Forelimb muscle (tissue), 1 donor: ENCODE data around the gene SMIM22. TPM values are rescaled to one million over a fixed set of nuclear protein-coding genes. Genes with fewer than 3 reads are reported as not detected.

ENCODE experiments used
- DNase-seq: peaks from one replicate; pipeline ENCODE4 v3.0.0-alpha.2; 2013; ENCODE audit warnings: low read depth
- polyA plus RNA-seq: library from polyadenylated mRNA; unstranded; fragments of 120-200 nt; gene quantifications from one replicate; pipeline ENCODE4 v1.2.1, GENCODE V29; 2013; ENCODE audit not compliant: insufficient read length

SMIM22 gene
- polyA plus RNA-seq, 1 donor = not detected

DNA sequence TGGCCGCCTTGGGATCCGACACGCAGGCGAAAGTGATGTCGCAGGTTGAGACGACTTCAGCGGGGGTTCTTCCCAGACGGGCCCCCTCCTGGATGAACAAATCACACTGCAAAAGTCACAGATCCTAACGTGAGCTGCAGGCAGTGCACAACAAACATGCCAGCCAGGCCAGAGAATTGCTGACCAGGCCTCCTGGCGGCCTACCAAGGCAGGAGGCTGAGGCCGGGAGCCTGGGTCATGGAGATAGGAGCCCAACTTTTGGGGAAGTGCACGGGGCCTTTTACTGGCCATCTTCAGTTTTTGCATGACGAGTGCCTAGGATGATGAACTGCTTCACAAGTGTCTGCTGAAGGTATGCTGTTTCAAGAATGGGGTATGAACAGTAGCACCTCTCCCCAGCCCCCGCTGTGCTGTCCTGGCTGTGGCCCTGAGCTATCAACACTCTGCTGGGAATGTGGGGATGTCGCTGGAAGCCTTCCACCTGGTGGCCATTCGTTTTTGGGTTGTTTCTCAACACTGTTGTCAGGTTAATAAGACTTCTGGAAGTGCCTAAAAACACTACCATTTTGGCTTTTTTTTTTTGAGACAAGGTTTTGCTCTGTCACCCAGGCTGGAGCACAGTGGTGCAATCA, 19.5 kb downstream of the SMIM22 start:
- no peak for DNase-seq

- no peak for DNase-seq
These were observed 25.5 kb downstream of the SMIM22 start for GRCh38 chr16:4820652-4821051.

GRCh38 chr16:4825196-4825595, 30.0 kb downstream of the SMIM22 start:
- DNase-seq = no peak

DNA sequence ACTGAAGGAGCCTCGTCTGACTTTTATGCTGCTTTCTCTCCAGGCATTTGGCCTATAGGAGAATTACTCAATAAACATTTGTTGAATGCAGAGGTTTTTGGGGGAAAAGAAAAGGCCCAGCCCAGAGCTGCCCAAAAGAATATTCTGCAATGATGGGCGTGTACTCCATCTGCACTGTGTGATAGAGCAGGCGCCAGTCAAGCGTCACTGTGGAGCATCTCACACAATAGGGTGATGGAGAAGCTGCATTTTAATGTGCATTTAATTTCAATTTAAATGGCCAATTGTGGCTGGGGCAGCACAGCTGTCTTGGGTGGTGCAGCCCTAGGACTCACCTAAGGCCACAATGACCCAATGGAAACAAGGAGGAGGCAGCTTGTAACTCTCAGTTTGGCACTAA, 31.4 kb downstream of the SMIM22 start:
- DNase-seq = no peak

GRCh38 chr16:4826980-4827379, 31.8 kb downstream of the SMIM22 start:
- DNase-seq = no peak

DNA sequence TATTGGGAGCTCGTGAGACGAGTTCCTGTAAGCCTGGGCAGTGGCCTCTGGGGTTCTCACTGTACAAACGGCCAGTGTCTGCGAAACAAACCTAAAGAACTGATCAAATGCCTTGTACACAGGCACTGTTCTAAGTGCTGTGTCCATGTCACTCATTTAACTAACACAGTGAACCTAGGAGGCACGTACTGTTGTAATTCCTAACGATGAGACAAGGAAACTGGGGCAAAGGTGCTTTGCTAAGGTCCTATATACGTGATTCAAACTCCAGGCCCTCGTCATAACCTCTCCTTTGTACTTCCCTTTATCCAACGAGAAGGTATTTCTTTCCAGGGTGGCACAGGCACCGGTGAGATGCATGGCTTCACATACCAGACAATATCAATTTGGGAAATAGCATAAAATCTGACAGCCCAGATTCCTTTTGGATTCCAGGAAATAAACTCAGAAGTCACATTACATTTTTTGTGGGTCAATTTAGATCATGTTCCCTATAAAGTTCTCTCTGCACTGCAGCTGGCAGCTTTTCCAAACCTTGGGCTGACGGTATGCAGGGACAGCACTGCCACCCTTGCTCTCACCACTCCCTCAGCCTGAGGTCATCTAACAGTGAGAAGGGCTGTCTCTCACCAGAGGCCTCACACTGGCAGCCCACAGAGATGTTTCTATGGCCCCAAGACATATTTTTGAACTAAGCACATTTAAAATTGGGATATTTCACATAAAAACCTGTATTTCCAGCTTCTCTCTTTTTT, 33.6 kb downstream of the SMIM22 start:
- DNase-seq = no peak

- DNase-seq = no peak
These were observed 35.2 kb downstream of the SMIM22 start for GRCh38 chr16:4830408-4830807.

DNA sequence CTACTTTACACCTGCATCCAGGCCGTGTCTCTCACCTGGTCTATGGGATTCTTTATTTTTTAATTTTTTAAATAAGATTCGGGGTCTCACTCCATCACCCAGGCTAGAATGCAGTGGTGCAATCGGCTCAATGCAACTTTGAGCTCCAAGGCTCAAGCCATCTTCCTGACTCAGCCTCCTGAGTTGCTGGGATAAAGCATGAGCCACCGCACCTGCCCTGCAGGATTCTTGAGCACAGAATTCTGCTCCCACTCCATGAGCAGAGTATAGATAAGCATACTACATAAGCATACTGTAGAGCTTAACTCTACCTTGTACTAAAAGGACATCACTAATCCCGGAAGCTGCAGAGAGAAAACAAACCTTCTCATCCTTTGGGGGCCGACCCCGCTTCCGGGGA, 36.4 kb downstream of the SMIM22 start:
- DNase-seq = no peak

- DNase-seq = no peak
These were observed 37.7 kb downstream of the SMIM22 start for GRCh38 chr16:4832698-4833343.

DNA sequence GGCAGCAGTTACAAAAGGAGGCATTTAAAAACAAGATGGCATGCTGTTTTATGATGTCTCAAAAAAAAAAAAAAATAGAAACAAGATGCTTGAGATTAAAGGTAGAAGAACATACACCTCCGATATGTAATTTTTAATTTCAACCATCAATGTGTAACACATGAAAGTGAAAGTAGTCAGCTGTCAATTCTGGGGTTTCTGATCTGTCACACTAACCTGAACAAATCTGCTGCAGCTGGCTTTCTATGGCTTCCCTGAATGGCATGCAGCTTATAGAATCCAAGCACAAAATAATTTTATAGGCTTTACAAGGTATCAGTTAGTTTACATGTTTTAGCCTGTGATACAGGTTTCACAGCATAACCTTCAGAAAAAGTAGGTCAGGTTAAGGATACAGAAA, 38.4 kb downstream of the SMIM22 start:
- DNase-seq = no peak

GRCh38 chr16:4836727-4837126, 41.6 kb downstream of the SMIM22 start:
- no peak for DNase-seq

- DNase-seq = no peak
These were observed 42.7 kb downstream of the SMIM22 start for GRCh38 chr16:4837733-4838501.

- DNase-seq = no peak
These were observed 44.8 kb downstream of the SMIM22 start for GRCh38 chr16:4839942-4840341.

DNA sequence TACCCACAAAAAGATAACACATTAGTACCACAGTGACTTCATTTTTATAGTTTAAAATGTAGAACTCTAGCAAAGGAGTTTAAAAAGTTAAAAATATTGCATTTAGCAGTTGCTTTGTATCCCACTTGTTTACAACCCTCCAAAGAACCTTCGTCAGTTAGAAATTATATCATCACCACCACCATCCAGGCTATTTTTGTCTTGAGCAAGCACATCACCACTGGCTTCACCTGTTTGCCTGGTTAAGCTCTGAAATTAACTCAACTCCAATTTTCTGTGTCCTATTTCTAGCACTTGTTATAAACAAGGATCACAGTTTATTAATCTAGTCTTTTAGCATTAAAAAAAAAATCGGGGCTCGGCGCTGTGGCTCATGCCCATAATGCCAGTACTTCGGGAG, 45.8 kb downstream of the SMIM22 start:
- DNase-seq = no peak

Other genes starting within 250 kb of the SMIM22 start
- gene C16orf96, start 239.0 kb upstream of the SMIM22 start, polyA plus RNA-seq = 0.73 TPM
- gene UBALD1, start 180.5 kb upstream of the SMIM22 start, polyA plus RNA-seq = 23.4 TPM
- 35.5 TPM for gene MGRN1, start 170.5 kb upstream of the SMIM22 start, polyA plus RNA-seq
- gene NUDT16L1, start 101.8 kb upstream of the SMIM22 start, polyA plus RNA-seq = 23.3 TPM
- 16.0 TPM for gene ANKS3, start 61.1 kb upstream of the SMIM22 start, polyA plus RNA-seq
- 0.63 TPM for gene DNAAF8, start 60.8 kb upstream of the SMIM22 start, polyA plus RNA-seq
- 8.7 TPM for gene ZNF500, start 28.2 kb upstream of the SMIM22 start, polyA plus RNA-seq
- gene SEPTIN12, start 7.0 kb upstream of the SMIM22 start, polyA plus RNA-seq = not detected
- gene ROGDI, start 7.3 kb downstream of the SMIM22 start, polyA plus RNA-seq = 13.5 TPM
- 46.8 TPM for gene GLYR1, start 51.9 kb downstream of the SMIM22 start, polyA plus RNA-seq
- gene UBN1, start 52.1 kb downstream of the SMIM22 start, polyA plus RNA-seq = 17.9 TPM
- 1.1 TPM for gene PPL, start 141.8 kb downstream of the SMIM22 start, polyA plus RNA-seq
- 0.75 TPM for gene SEC14L5, start 163.0 kb downstream of the SMIM22 start, polyA plus RNA-seq
- gene NAGPA, start 238.6 kb downstream of the SMIM22 start, polyA plus RNA-seq = 5.2 TPM